GM19452 (cell line): ENCODE data around the gene APOBEC3B.
"Not testable (repeated sequence)": the region's sequence is repeated elsewhere in the genome, so short reads cannot be mapped to it uniquely, and the experiment has no call there.

Experiments used
- ATAC-seq: cut with Tn5 transposase; IDR thresholded peaks from one replicate; pipeline ENCODE4 v1.9.1; 2021; ENCODE audit not compliant: unreplicated experiment

APOBEC3B gene

DNA sequence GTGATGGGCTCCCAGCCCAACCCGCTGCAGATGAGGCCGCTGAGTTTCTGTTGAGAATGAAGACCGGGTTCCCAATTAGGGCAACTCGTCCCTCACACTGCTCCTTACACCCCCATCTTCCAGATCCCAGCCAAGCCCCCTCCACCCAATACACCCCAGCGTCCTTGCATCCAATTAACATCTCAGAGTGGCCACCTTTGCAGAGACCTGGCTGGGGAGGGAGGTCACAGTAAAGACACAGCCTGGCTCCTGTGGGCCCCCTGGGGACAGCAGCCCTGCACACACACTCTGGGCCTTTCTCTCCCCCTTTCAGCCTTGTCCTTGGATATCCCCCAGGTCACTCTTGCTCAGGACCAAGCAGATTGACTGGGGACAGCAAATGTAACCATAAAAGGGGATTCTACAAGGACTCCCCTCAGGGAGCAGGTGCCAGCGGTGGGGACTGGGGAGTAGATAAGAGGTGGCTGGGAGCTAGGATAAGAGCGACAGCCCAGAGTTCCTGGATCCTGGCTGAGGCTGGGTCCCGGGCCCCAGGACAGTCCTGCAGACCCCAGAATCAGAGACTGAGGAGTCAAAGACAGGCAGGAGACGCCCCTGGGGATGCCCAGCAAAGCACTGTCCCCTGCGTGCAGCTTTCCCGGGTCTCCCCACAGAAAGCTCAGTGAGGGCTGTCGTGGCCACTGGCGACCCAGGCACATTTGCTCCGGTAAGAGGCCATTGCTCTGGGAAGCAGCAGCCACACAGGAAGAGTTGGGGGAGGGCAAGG lies 16.4 kb upstream of the APOBEC3B start:
- no peak for ATAC-seq

DNA sequence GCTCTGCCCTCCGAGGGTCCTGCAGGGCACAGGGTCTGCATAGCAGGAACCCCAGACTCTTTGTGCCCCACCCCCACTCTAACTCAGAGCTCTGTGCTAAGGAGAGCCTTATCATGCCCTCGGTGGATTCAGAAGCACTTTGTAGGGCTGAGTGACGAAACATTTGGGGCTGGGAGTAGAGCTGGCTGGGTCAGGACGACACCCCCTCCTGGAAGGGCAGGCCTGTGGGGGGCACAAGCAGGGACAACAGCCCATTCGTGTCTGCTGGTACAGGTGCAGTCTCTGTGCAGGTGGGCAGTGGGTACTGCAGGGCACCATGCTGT lies 15.8 kb upstream of the APOBEC3B start:
- ATAC-seq: no peak

DNA sequence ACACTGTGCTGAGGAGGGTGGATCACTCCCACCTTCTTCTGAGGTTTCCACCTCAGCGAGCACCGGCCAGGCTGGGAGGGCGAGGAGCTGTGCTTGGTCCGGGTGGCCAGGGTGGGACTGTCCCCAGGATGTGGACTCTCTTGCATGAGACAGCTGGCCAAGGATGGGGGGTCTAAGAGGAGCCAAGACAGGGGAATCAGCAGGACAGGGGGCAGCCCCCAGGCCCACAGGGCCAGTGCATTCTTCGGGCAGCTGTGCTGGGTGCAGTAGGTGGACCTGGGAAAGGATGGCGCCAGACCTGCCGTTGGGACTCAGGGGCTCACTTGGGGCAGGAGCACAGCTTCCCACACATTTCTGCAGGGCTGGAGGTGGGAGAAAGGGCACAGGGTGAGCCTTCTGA lies 15.2 kb upstream of the APOBEC3B start:
- no peak for ATAC-seq

DNA sequence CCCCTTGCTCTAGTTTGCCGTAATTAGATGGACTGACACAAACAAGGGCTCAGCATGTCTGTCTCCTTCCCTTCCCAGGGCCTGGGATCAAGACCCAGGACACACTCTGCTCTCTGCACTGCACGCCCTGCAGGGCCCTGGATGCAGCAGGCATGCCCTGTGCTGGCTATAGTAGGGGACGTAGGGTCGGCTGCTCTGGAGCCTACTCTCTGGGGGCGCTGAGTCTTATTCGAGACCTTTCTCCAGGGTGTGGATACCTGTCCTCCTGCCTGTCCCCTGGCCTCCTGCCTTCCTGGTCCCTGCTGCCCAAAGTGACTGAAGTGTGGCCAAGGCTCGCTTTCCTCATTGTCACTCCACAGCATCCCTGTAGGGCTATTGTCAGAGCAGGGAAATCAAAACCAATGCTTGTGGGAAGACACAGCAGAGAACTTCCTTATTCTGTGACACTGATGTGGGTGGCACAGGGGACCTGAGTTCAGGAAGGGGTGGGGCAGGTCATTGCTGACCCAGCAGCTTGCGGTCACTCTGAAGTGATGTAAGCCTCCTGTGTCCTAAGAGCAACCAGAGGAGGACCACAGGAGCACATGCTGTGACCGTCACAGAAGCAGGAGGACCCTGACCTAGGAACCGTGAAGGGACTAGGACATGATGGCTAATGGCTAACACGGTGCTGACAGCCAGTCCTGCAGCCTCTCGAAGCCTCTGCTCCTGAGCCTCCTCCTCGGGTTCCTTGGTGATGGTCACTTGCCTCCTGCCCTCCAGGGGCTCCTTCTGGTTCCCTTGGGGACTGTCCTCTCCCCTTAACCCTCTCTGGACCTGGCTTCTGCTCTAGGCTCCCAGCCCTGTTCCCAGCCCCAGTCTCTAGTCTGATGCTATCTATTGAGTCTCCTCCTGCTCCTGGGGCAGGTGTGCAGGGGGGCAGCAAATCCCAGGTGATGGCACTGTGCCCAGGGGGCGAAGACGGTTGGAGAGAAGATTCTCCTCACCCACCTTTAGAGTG lies 14.4 kb upstream of the APOBEC3B start:
- no peak for ATAC-seq

DNA sequence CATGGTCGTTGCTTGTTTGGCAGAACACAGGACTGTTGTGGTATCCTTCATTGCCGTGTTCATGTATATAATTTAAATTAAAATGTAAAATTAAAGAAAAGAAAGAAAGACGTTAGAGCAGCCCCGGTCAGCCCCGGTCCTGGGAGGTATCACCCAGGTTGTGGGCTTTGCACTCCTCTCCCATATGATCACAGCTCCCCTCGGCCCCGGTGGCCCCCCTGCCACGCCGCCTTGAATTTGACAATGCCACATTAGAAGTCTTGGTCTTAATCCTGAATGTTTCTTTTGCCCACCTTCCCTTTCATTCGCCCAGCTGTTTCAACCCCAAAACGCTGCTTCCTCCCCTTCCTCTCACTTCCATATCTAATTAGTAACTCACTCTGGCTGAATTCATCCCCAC lies 13.3 kb upstream of the APOBEC3B start:
- ATAC-seq: no peak

DNA sequence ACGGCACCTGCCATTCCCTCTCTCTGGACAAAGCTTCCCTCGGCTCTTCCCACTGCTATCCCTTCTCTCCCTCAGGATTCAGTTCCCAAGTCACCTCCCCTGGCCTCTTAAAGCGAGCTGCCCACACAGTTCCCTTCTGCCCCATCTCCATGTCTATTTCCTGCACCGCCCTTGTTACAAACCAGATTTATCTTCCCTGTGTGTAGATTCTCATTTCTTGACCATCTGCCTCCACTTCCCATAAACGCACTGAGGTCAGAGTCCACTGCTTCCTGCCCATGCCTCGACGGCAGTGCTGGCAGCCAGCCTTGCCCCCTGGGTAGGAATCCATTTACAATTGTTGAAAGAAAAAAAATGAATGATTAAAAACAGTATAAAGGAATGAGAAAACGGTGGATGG lies 11.6 kb upstream of the APOBEC3B start:
- ATAC-seq: no peak

DNA sequence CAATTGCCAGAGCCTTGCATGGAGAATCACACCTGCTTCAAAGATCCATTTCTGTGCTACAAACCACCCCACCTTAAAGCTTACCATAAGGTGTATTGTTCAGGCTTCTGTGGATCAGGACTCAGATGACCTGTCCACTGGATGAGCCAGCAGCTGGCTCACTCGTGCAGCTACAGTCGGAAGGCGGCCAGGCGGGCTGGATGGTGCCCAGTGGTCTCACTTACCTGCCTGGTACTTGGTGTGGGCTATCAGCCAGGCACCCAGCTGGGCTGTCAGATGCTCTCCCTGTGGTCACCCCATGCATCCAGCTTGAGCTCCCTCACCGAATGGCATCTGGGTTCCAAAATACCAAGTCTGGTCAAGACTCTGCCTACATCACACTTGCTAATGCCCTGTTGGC lies 10.9 kb upstream of the APOBEC3B start:
- no peak for ATAC-seq

DNA sequence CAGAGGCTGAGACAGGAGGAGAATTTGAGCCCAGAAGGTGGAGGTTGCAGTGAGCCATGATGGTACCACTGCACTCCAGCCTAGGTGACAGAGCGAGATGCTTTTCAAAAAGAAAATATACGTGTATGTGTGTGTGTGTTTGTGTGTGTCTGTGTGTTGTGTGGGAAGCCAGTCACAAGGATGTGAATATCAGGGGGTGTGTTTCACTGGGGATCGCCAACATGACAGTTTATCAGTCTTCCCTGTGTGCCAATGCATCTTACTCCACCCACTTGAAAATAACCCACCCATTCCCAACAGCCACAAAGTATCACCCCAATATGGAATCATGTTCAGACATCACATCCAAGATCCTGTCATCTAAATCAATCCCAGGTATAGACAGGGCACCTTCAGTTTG lies 10.4 kb upstream of the APOBEC3B start:
- no peak for ATAC-seq

DNA sequence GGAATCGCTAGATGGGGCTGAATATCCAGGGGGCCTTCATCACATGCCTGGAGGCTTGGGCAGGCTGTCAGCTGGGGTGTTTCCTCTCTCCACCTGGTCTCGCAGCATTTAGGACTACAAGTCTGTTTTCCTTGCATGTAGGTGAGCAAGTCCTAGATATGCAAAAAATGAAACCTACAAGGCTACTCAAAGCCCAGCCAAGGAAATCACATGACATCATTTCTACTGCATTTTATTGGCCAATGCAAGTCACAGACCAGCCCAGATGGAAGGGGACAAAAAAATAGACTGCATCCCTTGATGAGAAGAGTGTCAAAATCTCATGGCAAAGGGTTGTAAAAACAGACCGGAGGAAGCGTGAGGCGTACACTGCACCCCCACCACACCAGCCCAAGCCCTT lies 9.6 kb upstream of the APOBEC3B start:
- ATAC-seq: no peak

DNA sequence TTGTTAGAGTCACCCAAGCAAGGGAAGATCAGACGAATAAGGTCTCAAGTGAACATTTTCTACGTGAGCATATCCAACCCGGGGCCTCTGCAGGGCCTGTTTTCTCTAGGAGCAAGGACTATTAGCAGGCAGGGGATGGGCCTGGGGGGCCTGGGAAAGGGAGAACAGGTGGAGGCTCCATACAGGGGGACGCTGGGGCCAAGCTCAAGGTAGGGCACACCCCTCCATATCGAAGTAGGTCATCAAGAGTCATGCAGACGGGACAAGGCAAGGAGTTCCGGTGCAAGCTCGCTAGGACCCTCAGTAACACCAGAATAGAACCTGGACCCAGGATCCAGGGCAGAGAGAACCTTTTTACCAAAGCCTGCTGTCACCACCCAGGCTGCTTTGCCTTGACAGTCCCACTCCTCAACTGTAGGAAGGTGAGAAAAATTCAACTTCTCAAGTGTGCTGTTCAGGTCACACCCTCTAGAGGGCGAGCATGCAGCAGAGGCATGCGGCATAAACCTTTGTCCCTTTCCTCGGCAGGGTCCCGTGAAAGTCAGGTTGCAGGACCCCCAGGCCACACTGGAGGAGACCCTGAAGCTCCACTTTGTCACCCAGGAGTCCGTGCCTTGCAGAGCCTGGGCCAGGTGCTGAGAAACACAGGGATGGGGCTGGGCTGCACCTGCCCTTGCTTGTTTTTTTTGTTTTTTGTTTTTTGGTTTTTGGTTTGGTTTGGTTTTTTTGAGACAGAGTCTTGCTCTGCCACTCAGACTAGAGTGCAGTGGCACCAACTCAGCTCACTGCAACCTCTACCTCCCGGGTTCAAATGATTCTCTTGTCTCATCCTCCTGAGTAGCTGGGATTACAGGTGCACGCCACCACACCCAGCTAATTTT lies 8.6 kb upstream of the APOBEC3B start:
- no peak for ATAC-seq

DNA sequence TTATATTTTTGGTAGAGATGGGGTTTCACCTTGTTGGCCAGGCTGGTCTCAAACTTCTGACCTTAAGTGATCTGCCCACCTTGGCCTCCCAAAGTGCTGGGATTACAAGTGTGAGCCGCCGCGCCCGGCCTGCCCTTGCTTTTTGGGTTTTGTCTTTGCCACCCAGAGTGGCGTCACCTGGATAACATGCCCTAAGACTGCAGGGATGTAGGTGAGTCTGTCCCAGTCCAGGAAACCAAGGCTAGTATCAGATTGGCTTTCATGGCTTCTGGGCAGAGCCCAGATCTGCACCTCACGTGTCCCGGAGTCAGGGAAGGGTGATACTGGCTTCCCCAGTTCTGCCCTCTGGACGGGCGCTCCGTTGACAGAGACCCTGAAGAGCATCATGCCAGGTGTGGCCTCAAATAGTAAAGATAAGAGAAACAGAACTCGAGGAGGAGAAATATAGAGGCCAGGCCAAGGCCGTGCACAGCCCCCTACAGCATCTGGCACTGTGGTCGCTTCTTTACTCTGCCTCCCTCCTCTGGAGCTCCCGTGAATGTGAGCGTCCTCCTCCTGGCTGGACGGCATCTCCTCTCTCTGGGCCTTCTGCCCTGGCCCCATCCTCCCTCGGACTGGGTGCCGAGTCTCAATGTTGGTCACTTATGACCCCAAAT lies 7.8 kb upstream of the APOBEC3B start:
- no peak for ATAC-seq

DNA sequence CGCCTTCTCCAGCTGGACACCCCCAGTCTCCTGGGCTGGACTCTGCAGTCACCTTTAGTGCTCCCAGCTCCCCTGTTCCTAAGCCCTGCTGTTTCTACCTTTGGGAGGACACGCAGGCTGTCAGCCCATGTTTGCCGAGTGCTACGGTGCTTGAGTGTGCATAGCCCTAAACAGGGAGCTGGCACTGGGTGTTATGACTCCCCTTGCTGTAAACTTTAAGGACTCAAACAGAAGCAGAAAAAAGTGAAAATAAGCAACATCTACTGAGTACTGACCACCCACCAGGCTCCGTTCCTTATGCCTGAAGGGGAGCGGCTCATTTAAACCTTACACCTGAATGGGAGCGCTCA lies 7.3 kb upstream of the APOBEC3B start:
- no peak for ATAC-seq

DNA sequence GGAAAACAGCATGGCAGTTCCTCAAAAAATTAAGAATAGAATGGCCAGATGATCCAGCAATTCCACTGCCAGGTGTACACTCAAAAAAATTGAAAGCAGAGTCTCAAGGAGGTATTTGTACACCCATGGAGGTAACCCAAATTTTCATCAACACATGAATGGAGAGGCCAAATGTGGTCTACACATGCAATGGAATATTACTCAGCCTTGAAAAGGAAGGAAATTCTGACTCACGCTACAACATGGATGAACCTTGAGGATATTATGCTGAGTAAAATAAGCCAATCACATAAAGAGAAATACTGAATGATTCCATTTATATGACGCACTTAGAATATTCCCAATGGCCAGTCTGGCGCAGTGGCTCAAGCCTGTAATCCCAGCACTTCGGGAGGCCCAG lies 4.9 kb upstream of the APOBEC3B start:
- not testable (repeated sequence) for ATAC-seq

DNA sequence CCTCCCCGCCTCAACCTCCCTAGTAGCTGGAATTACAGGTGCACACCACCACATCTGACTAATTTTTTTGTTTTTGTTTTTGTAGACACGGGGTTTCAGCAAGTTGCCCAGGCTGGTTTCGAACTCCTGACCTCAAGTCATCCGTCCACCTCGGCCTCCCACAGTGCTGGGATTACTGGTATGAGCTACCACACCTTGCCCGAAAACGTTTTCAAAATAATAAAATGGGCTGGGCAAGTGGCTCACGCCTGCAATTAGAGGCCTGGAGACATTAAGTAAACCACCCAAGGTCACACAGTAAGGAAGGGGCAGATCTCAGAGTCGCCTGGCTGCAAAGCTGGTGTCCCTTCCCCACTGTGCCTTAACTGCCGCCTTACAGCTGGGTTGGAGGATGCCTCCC lies 1.6 kb upstream of the APOBEC3B start:
- not testable (repeated sequence) for ATAC-seq

DNA sequence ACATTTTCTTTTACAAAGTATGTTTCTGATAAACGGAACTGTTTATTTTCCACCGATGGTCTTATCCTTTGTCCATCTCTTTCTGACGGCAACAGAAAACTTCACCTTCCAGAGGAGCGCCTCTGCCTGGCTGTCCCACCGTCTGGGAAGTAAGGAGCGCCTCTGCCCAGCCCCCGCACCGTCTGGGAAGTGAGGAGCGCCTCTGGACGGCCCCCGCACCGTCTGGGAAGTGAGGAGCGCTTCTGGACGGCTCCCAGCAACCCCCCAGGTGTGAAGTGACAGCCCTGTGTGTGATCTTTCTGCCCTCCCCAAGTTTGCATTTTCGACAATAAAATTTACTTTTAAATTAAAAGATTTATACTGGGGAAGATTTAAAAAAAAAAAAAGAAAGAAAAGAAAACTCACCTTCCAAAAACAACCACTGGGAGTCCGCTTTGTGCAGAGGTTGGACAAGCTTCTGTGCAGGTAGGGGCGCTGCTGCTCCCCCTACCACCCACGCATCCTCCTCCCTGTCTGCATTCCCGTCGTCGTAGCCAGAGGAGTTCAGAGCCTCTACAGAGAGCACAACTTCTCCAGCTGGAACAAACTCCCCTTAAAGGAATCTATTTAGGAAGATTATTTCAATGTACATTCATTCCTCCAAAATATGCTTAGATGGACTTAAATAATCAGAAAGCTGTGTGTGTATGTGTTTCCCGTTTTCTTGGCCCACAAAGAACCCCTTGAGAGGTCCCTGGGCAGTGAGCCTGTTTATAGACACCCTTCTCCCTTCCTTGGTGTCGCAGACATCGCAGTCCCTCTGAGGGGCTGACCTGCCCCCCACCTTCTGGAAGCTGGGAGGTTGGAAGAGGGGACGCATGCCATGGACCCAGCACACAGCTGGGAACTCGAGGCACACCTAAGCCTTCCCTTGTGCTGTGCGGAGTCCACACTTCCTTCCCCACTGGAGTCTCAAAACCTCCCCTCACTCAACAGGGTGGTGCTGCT lies 849 bp upstream of the APOBEC3B start:
- ATAC-seq: no peak

DNA sequence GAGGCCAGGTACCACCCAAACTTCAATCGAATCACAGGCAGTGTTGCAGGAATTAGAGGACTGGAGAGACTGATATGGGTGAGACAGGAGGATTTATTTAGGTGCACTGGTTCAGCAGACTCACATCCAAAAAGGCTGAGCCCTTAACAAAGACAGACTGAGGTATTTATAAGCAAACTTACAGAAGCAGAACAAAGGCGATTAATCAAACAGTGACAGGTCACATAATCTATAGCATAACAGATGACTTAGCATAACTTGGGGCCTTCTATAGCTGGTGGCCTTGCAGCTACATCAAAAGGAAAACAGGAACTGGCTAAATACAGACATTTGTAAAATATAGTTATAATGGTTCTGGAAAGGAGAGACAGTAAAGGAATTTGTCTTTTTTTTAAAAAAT lies 2.1 kb downstream of the APOBEC3B start:
- no peak for ATAC-seq

DNA sequence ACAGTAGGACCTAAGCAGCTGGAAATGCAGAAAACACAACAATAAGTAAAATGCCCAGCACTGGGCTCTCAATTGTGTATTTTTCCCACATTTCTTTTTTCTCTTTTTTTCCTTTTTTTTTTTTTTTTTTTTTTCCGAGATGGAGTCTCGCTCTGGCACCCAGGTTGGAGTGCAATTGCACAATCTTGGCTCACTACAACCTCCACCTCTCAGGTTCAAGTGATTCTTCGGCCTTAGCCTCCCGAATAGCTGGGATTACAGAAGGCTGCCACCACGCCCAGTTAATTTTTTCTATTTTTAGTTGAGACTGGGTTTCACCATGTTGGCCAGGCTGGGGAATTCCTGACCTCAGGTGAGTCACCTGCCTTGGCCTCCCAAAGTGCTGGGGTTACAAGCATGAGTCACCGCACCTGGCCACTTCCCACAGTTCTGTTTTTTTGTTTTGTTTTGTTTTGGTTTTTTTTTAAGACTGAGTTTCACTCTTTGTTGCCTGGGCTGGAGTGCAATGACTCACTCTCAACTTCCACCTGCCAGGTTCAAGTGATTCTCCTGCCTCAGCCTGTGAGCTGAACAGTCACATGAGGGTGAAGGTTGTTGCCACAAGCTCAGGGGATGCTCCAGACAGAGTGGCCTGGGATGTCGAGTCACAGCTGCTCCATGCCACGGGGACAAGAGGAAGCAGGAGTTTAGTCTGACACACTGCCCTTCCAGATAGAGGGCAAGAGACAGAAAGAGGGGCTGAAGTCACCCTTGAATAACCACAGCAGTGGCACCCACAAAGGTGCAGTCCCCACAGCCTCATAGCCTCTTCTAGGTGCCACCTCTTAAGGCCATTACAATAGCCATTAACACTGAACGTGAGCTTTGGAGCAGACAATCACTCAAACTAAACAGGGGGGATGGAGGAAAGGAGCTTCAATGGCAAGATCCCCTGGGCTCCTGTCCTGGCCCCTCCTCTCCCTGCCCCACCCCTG lies 2.9 kb downstream of the APOBEC3B start:
- ATAC-seq: peak; percentile 60

DNA sequence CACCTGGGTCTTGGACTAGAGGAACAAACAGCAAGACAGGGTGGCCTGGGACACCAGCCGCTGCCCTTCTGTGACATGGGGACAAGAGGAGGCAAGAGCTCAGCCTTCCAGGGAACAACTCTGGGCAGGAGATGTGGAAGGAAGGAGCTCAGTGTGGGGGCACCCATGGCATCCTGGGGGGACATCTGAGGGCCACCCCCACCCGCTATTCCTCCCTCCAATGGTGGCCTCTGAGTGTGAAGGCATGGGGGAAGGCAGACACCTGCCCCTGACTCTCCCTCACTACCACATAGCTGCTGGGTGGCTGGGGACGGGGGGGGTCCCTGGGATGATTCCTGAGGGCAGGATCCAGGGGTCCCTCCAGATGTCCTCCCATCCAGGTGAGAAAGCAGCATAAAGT lies 4.5 kb downstream of the APOBEC3B start:
- no peak for ATAC-seq
